Esophagus muscularis mucosa (tissue), 4 donors: Measurements from ENCODE around the gene GSK3B. TPM values are rescaled to one million over a fixed set of nuclear protein-coding genes. Genes with fewer than 3 reads are reported as not detected.

Experiments used
- DNase-seq: peaks from one replicate; pipeline ENCODE4 v3.0.0-alpha.2; 2017; ENCODE audit errors: extremely low spot score
- H3K27ac ChIP-seq, 4 donors: fragments of 200-600 bp; sonication (generic); replicated peaks in 1 of 4; 1 replicate in 3 of 4; 2 replicates in 1 of 4; pipeline ENCODE4 v1.5.1; 2016 to 2019; ENCODE audit warnings: mild to moderate bottlenecking in 1 of 4
- H3K27me3 ChIP-seq, 4 donors: fragments of 200-600 bp; sonication (generic); one replicate each; pipeline versions ENCODE4 v1.5.1 to v1.6.0; 2016 to 2019
- H3K36me3 ChIP-seq, 4 donors: fragments of 200-600 bp; sonication (generic); one replicate each; pipeline ENCODE4 v1.5.1; 2016 to 2019
- H3K4me1 ChIP-seq, 4 donors: fragments of 200-600 bp; sonication (generic); one replicate each; pipeline ENCODE4 v1.5.1; 2016 to 2019
- H3K4me3 ChIP-seq, 4 donors: fragments of 200-600 bp; sonication (generic); 1 replicate in 2 of 4; 2 replicates in 2 of 4; pipeline ENCODE4 v1.5.1; 2016 to 2019; ENCODE audit warnings: mild to moderate bottlenecking in 4 of 4, moderate library complexity in 1 of 4
- H3K9me3 ChIP-seq, 4 donors: fragments of 200-600 bp; sonication (generic); 1 replicate in 3 of 4; 2 replicates in 1 of 4; pipeline ENCODE4 v1.5.1; 2016 to 2019
- CTCF ChIP-seq, 3 experiments: fragments of 200-600 bp in 2 of 3; fragments of 450-650 bp in 1 of 3; sonication (generic) in 2 of 3; IDR thresholded peaks; one replicate each; pipeline ENCODE4 v1.5.1; 2017 to 2019; ENCODE audit warnings: antibody characterized with exemption in 3 of 3, mild to moderate bottlenecking in 2 of 3, moderate library complexity in 1 of 3
- EP300 ChIP-seq: sonication (generic); formaldehyde crosslinking; IDR thresholded peaks from one replicate; pipeline ENCODE4 v1.6.1; 2017; ENCODE audit warnings: antibody characterized with exemption
- POLR2A ChIP-seq: fragments of 450-650 bp; IDR thresholded peaks from one replicate; pipeline ENCODE4 v1.6.1; 2017; ENCODE audit warnings: antibody characterized with exemption, moderate library complexity, mild to moderate bottlenecking, low read depth
- POLR2AphosphoS5 ChIP-seq, 2 donors: sonication (generic); formaldehyde crosslinking; IDR thresholded peaks; one replicate each; pipeline ENCODE4 v1.6.1; 2017; ENCODE audit warnings: antibody characterized with exemption in 2 of 2
- WGBS: methylation state at CpG from one replicate; pipeline ENCODE4 v1.1.5; 2018; 5-methylcytosine and 5-hydroxymethylcytosine counted together
- intact Hi-C: fragments of 100-400 bp; cut with DNase I; formaldehyde crosslinking; loops from one replicate; pipeline ENCODE4 v1.15.1; 2023
- total RNA-seq, 4 donors: library from RNA; depleted of rRNA; stranded (reverse); fragments of >200 nt; gene quantifications; one replicate each; pipeline versions ENCODE4 v1.1.0 to v1.2.1, GENCODE V29; 2016

The GSK3B gene
- total RNA-seq, 4 donors from 2014 or later: 30.3 to 35.4 (median 31.3) TPM

- Histone ChIP-seq H3K4me1 (no peaks in the 10 kb centered on the region), H3K27me3 (no peaks in the 10 kb centered on the region), H3K4me3 (no peak overlapping the region), H3K36me3 (no peaks in the 10 kb centered on the region), H3K27ac (no peak overlapping the region), H3K9me3 (peaks cover 0 to 3% (median 0%) of the 10 kb centered on the region in 4 donors)
- 100% methylated on average over 1 of the region's 1 CpG for WGBS
- intact Hi-C loops: no loop called here
- TF ChIP-seq CTCF (IDR thresholded peaks at IDR 0.05) (no peak), POLR2A (no peak), POLR2AphosphoS5 (IDR thresholded peaks at IDR 0.05) (no peak), EP300 (no peak)
- no peak for DNase-seq
Observed at GRCh38 chr3:119939077-119939476, 155.2 kb downstream of the GSK3B start.

GRCh38 chr3:119937229-119937628 is 157.0 kb downstream of the GSK3B start:
- Histone ChIP-seq H3K27ac (no peak overlapping the region), H3K9me3 (peaks cover 0 to 3% (median 0%) of the 10 kb centered on the region in 4 donors), H3K4me1 (no peaks in the 10 kb centered on the region), H3K36me3 (no peaks in the 10 kb centered on the region), H3K27me3 (no peaks in the 10 kb centered on the region), H3K4me3 (no peak overlapping the region)
- DNase-seq: no peak
- intact Hi-C loops: no loop called here
- TF ChIP-seq POLR2A: no peak
- TF ChIP-seq EP300: no peak
- no peak for TF ChIP-seq CTCF (IDR thresholded peaks at IDR 0.05)
- TF ChIP-seq POLR2AphosphoS5 (IDR thresholded peaks at IDR 0.05): no peak
- WGBS: 85% methylated on average over 2 of the region's 2 CpGs

GRCh38 chr3:119934249-119934648 is 160.0 kb downstream of the GSK3B start:
- H3K4me1 ChIP-seq: peaks cover 0 to 11% (median 2%) of the 10 kb centered on the region in 4 donors
- no peak overlapping the region for H3K4me3 ChIP-seq
- 85% methylated on average over 3 of the region's 3 CpGs for WGBS
- peaks cover 0 to 3% (median 0%) of the 10 kb centered on the region in 4 donors for H3K9me3 ChIP-seq
- H3K27me3 ChIP-seq: no peaks in the 10 kb centered on the region
- no peak for DNase-seq
- no peak overlapping the region for H3K27ac ChIP-seq
- no peaks in the 10 kb centered on the region for H3K36me3 ChIP-seq
- intact Hi-C loops: no loop called here
- no peak for TF ChIP-seq POLR2AphosphoS5 (IDR thresholded peaks at IDR 0.05)
- no peak for TF ChIP-seq POLR2A
- TF ChIP-seq CTCF (IDR thresholded peaks at IDR 0.05): no peak
- no peak for TF ChIP-seq EP300

- no peak overlapping the region for H3K4me3 ChIP-seq
- TF ChIP-seq POLR2AphosphoS5 (IDR thresholded peaks at IDR 0.05) (no peak), EP300 (no peak), CTCF (IDR thresholded peaks at IDR 0.05) (no peak), POLR2A (no peak)
- H3K36me3 ChIP-seq: no peaks in the 10 kb centered on the region
- H3K27ac ChIP-seq: no peak overlapping the region
- H3K9me3 ChIP-seq: peaks cover 0 to 3% (median 0%) of the 10 kb centered on the region in 4 donors
- H3K27me3 ChIP-seq: no peaks in the 10 kb centered on the region
- peaks cover 0 to 11% (median 2%) of the 10 kb centered on the region in 4 donors for H3K4me1 ChIP-seq
- 90% methylated on average over 5 of the region's 5 CpGs for WGBS
- DNase-seq: no peak
- intact Hi-C loops: no loop called here
Observed at GRCh38 chr3:119933207-119933606, 161.0 kb downstream of the GSK3B start.

- peaks cover 0 to 11% (median 2%) of the 10 kb centered on the region in 4 donors for H3K4me1 ChIP-seq
- no peak overlapping the region for H3K27ac ChIP-seq
- H3K4me3 ChIP-seq: no peak overlapping the region
- H3K36me3 ChIP-seq: no peaks in the 10 kb centered on the region
- no peaks in the 10 kb centered on the region for H3K9me3 ChIP-seq
- DNase-seq: no peak
- H3K27me3 ChIP-seq: no peaks in the 10 kb centered on the region
- intact Hi-C loops: no loop called here
- no peak for TF ChIP-seq CTCF (IDR thresholded peaks at IDR 0.05)
- no peak for TF ChIP-seq EP300
- no peak for TF ChIP-seq POLR2AphosphoS5 (IDR thresholded peaks at IDR 0.05)
- TF ChIP-seq POLR2A: no peak
- 100% methylated on average over 1 of the region's 1 CpG for WGBS
Observed at GRCh38 chr3:119930286-119930685, 164.0 kb downstream of the GSK3B start.
